Activated T-cell treated with anti-CD3 and anti-CD28 coated beads, Interleukin-2, amount 50 U/mL, for 1 hour (primary cell): Measurements from ENCODE around the gene C19orf47.

Experiments
- DNase-seq: peaks from one replicate; pipeline ENCODE4 v3.0.0-alpha.2; 2020

Gene C19orf47

DNA sequence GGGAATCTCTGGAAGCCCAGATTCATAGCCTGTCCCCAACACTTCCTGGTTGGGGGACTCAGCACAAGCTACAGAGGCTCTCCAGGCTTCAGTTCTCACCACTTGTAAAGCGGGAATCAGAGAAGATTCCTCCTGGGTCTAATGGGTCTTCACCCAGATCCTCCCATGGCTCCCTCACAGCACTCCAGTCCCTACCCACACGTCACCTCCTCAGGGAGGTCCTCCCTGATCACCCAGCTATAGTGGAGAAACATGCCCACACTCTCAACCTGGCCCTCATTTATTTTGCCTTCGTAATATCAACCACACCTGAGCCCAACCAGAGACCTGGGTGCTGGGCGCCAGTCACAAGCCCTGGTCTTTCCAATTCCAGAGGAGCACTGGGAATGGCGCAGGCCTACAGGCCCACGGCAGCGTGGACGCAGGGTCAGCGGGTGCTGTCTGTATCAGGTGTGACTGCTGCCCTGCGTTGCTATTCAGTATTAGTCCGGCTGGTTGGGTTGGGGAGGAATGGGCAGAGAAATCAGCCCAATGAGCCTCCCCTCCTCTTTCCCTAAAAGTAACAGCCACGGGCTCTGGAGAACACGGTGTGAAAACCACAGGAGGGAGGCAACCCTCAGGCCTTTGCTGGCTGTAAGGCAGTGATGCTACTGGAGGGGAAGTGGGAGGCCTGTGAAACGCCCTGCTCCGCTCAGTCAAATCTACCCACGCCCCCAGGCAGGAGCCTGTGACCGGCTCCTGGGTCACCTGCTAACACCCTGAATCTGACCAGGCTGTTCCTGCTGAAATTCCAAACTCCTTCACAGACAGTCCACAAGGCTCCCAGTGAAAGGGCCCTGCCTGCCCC lies 68.2 kb downstream of the C19orf47 start:
- DNase-seq, result no peak

DNA sequence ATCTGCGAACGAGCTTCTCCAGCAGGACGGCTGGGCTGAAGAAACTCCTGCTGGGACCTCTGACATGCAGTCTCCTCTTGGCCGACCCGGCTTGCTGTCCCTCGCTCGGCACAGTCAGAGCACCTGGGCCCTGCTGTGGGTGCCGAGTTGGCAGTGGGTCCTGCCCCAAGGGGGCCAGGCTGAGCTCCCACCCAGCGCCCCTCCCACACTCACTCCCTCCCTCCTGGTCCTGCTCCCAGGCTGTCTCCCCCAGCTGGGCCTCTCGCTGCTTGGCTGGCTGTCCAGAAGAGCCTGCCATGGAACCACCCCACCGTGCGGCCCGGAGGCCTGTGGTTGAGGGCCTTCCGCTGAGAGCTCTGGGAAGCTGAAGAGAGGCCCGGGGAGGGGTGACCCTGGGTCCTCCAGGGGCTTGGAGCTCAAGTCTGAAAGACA lies 69.1 kb downstream of the C19orf47 start:
- DNase-seq, result no peak

DNA sequence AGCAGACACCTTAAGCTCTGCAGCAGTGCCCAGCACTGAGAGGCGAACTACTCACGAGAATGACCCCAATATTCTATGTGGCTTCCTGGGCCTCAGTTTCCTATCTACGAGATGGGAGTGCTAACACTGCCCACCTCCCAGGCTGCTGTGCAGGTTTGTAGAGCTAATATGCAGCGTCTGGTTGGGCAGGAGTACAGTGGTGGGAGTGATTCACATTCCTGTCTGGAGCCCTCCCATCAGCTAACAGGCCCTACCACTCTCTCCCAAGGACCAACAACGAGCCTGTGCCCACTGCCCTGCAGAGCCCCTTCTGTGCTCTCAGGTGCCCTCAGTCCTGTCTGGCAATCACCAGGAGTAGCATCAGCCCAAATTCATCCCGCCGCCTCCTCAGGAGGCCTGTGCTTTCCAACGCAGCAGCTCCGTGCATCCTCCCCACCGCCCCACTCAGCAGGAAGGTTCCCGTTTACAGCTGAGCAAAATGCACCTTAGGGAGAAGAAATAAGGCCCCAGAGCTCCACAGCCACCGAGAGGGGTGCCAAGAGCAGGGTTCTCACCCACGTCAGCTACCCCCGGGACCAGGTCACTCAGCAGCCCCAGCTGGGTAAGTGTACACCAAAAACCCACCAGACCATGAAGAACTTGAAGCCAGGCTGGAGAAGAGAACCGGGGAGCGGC lies 69.7 kb downstream of the C19orf47 start:
- DNase-seq, result no peak

- DNase-seq, result no peak
Observed at GRCh38 chr19:40277356-40278059, 70.7 kb downstream of the C19orf47 start.

- DNase-seq, result peak; percentile 32
Observed at GRCh38 chr19:40274585-40275544, 73.3 kb downstream of the C19orf47 start.

GRCh38 chr19:40273469-40274360 lies 74.5 kb downstream of the C19orf47 start:
- no peak for DNase-seq

GRCh38 chr19:40272261-40272660 lies 75.9 kb downstream of the C19orf47 start:
- no peak for DNase-seq

DNA sequence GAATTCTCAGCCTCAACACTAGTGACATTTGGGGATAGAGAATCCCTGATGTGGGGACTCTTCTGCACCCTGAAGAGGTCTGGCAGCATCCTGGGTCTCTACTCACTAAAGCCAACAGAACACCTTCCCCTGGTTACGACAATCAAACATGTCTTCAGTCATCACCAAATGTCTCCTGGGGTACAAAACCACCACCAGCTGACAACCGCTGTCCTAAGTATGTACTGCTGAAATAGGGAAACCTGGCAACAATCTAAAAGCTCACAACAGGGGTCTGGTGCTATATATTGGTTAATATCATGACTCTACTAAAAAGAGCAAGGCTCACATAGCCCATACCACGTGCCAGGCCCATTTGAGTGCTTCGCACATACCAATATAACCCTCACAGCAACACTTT lies 76.5 kb downstream of the C19orf47 start:
- no peak for DNase-seq

DNA sequence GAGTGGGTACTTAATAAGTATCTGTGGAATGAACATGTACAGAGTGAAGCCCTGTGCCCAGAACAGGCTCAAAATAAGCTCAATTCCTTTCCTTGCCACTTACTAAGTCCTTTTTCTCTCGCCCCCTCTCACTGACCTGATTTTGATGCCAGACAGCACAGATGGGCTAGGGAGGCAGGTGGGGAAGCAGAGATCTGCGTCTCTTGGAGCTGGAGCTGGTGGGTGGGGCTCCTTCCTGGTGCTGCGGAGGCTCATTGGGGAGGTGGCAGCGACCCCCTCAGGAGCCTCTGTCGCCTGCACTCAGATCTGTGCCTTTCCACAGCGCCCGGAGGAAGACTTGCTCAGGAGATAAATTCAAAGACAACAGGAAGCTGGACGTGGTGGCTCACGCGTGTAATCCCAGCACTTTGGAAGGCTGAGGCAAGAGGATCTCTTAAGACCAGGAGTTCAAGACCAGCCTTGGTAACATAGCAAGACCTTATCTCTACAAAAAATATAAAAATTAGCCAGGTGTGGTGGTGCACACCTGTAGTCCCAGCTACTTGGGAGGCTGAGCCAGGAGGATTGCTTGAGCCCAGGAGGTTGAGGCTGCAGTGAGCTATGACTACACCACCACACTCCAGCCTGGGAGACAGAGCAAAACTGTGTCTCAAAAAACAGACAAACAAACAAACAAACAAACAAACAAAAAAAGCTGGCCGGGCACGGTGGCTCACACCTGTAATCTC lies 77.7 kb downstream of the C19orf47 start:
- no peak for DNase-seq
